Peyer's patch (tissue), 4 donors: ENCODE measurements around the gene FAM20C. TPM values are rescaled to one million over a fixed set of nuclear protein-coding genes. Genes with fewer than 3 reads are reported as not detected.

Experiments used
- DNase-seq, 3 donors: peaks; one replicate each; pipeline ENCODE4 v3.0.0-alpha.2; 2017 to 2019
- H3K27ac ChIP-seq, 4 donors: fragments of 200-600 bp; sonication (generic); one replicate each; pipeline ENCODE4 v1.5.1; 2016 to 2019
- H3K27me3 ChIP-seq, 2 donors: fragments of 200-600 bp; sonication (generic); one replicate each; pipeline ENCODE4 v1.5.1; 2019
- H3K36me3 ChIP-seq, 3 donors: fragments of 200-600 bp; sonication (generic); one replicate each; pipeline ENCODE4 v1.5.1; 2016 to 2019
- H3K4me1 ChIP-seq, 4 donors: fragments of 200-600 bp; sonication (generic); one replicate each; pipeline ENCODE4 v1.5.1; 2016 to 2019
- H3K4me3 ChIP-seq, 4 donors: fragments of 200-600 bp; sonication (generic); 1 replicate in 3 of 4; 2 replicates in 1 of 4; pipeline ENCODE4 v1.5.1; 2016 to 2019; ENCODE audit warnings: mild to moderate bottlenecking in 1 of 4
- H3K9me3 ChIP-seq, 4 donors: fragments of 200-600 bp; sonication (generic); one replicate each; pipeline ENCODE4 v1.5.1; 2016 to 2019; ENCODE audit warnings: mild to moderate bottlenecking in 1 of 4
- POLR2A ChIP-seq, 2 donors: fragments of 450-650 bp; IDR thresholded peaks; one replicate each; pipeline ENCODE4 v1.5.1; 2017; ENCODE audit warnings: antibody characterized with exemption in 2 of 2, mild to moderate bottlenecking in 2 of 2, moderate library complexity in 2 of 2
- total RNA-seq, 4 donors: library from RNA; depleted of rRNA; stranded (reverse); fragments of >200 nt; gene quantifications; one replicate each; pipeline ENCODE4 v1.1.0, GENCODE V29; 2016
- TF ChIP-seq, protein P1 (sequence below), 6 experiments: fragments of 450-650 bp in 4 of 6; fragments of 200-600 bp in 2 of 6; sonication (generic) in 1 of 6; IDR thresholded peaks; one replicate each; pipeline ENCODE4 v1.5.1; 2017 to 2019; ENCODE audit warnings: antibody characterized with exemption in 6 of 6, mild to moderate bottlenecking in 3 of 6, moderate library complexity in 1 of 6

Gene FAM20C
- total RNA-seq, 4 donors from 2014 or later, result 46.4 to 66.0 (median 53.8) TPM

DNA sequence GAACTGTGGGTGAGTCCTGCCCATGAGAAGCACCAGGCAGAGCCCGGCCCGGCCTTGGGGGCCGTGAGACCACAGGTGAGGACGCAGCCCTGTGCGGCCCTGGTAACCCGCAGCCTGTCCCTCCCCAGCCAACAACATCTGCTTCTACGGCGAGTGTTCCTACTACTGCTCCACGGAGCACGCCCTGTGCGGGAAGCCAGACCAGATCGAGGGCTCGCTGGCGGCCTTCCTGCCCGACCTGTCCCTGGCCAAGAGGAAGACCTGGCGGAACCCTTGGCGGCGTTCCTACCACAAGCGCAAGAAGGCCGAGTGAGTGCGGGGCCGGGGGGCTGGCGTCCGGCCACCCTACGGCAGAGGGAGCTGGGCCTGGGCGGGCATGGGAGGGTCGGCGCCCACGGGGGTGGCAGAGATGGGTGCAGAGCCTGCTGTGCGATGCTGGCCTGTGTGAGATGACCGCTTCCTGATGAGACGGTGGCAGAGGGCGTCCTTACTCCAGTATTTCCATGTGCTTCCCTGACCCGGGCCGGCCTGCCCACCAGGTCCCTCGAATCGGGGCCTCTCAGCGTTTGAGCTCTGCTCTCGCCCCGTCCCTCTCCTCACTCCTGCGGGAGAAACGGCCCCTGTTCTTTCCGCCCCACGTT, 63.5 kb downstream of the FAM20C start:
- Histone ChIP-seq H3K4me3 (no peak overlapping the region), H3K27me3 (no peaks in the 10 kb centered on the region), H3K4me1 (no peaks in the 10 kb centered on the region), H3K36me3 (peaks cover 0 to 76% (median 6%) of the 10 kb centered on the region in 3 donors), H3K27ac (no peak overlapping the region), H3K9me3 (no peaks in the 10 kb centered on the region)
- DNase-seq, result no peak
- no peak for TF ChIP-seq POLR2A (IDR thresholded peaks at IDR 0.05)
- TF ChIP-seq, protein P1, sequence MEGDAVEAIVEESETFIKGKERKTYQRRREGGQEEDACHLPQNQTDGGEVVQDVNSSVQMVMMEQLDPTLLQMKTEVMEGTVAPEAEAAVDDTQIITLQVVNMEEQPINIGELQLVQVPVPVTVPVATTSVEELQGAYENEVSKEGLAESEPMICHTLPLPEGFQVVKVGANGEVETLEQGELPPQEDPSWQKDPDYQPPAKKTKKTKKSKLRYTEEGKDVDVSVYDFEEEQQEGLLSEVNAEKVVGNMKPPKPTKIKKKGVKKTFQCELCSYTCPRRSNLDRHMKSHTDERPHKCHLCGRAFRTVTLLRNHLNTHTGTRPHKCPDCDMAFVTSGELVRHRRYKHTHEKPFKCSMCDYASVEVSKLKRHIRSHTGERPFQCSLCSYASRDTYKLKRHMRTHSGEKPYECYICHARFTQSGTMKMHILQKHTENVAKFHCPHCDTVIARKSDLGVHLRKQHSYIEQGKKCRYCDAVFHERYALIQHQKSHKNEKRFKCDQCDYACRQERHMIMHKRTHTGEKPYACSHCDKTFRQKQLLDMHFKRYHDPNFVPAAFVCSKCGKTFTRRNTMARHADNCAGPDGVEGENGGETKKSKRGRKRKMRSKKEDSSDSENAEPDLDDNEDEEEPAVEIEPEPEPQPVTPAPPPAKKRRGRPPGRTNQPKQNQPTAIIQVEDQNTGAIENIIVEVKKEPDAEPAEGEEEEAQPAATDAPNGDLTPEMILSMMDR (IDR thresholded peaks at IDR 0.05), result no peak

GRCh38 chr7:256461-256940, 64.1 kb downstream of the FAM20C start:
- Histone ChIP-seq H3K4me1 (no peaks in the 10 kb centered on the region), H3K9me3 (no peaks in the 10 kb centered on the region), H3K4me3 (no peak overlapping the region), H3K27ac (no peak overlapping the region), H3K36me3 (peaks cover 0 to 78% (median 6%) of the 10 kb centered on the region in 3 donors), H3K27me3 (no peaks in the 10 kb centered on the region)
- TF ChIP-seq, protein P1 (IDR thresholded peaks at IDR 0.05), result no peak
- TF ChIP-seq POLR2A (IDR thresholded peaks at IDR 0.05), result no peak
- DNase-seq, result no peak

DNA sequence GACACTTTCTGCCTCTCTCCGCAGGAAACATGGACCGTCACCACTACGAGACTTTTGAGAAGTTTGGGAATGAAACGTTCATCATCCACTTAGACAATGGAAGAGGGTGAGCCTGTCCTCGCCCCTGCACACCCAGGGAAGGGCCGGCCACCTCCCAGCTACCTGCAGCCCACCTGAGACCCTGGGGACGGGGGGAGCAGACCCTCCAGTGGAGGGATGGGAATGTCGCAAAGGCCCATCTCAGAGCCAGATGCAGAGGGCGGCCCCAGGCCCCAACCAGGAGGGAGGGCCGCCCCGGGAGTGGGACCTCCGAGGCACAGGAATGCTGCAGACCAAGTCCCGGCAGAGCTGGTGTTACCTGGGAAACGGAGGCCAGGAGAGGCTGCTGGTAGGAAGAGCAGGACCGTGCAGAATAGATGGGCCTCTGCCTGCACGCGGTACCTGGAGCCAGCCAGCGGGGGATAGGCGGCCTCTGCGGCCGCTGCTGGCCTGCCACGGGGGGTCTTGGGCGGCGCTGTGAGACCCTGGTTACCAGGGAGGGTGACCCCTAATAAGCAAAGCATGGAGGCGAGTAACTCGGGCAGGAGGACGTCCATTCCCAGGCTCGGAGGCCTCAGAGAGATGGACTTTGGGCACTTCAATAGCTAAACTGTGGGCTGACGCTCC, 64.7 kb downstream of the FAM20C start:
- Histone ChIP-seq H3K9me3 (peaks cover 0 to 3% (median 0%) of the 10 kb centered on the region in 4 donors), H3K27me3 (no peaks in the 10 kb centered on the region), H3K4me3 (no peak overlapping the region), H3K4me1 (no peaks in the 10 kb centered on the region), H3K36me3 (peaks cover 0 to 72% (median 6%) of the 10 kb centered on the region in 3 donors), H3K27ac (no peak overlapping the region)
- peak in 1 of 3 donors; percentile 28 for DNase-seq
- TF ChIP-seq, protein P1 (IDR thresholded peaks at IDR 0.05), result no peak
- no peak for TF ChIP-seq POLR2A (IDR thresholded peaks at IDR 0.05)

DNA sequence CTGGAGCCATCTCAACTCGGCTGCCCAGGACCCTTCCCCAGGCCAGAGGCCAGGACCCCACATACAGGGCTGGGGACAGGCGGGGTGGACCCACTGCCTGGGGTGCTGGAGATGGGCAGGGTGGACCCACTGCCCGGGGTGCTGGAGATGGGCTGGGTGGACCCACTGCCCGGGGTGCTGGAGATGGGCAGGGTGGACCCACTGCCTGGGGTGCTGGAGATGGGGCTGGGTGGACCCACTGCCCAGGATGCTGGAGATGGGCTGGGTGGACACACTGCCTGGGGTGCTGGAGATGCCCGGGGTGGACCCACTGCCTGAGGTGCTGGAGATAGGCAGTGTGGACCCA, 65.2 kb downstream of the FAM20C start:
- no peaks in the 10 kb centered on the region for H3K27me3 ChIP-seq
- peak in 1 of 3 donors; percentile 48 for DNase-seq
- H3K36me3 ChIP-seq, result peaks cover 0 to 67% (median 6%) of the 10 kb centered on the region in 3 donors

GRCh38 chr7:258476-259190, 66.3 kb downstream of the FAM20C start:
- DNase-seq, result peak in 1 of 3 donors; percentile 45
- Histone ChIP-seq H3K36me3 (peaks cover 0 to 59% (median 6%) of the 10 kb centered on the region in 3 donors), H3K9me3 (peaks cover 0 to 9% (median 4%) of the 10 kb centered on the region in 4 donors), H3K27ac (no peak overlapping the region), H3K27me3 (no peaks in the 10 kb centered on the region), H3K4me3 (no peak overlapping the region), H3K4me1 (no peaks in the 10 kb centered on the region)
- no peak for TF ChIP-seq POLR2A (IDR thresholded peaks at IDR 0.05)
- TF ChIP-seq, protein P1 (IDR thresholded peaks at IDR 0.05), result no peak

More for the DNA sequence above, 65.2 kb downstream of the FAM20C start:
- Histone ChIP-seq H3K4me1 (no peaks in the 10 kb centered on the region), H3K27ac (no peak overlapping the region), H3K9me3 (peaks cover 0 to 6% (median 1%) of the 10 kb centered on the region in 4 donors), H3K4me3 (no peak overlapping the region)
- TF ChIP-seq POLR2A (IDR thresholded peaks at IDR 0.05), result no peak
- TF ChIP-seq, protein P1 (IDR thresholded peaks at IDR 0.05), result no peak
